HuH-7 (cell line): ENCODE results near the gene IL15RA.
"Not testable (repeated sequence)": the region's sequence is repeated elsewhere in the genome, so short reads cannot be mapped to it uniquely, and the experiment has no call there.

Source experiments
- DNase-seq: peaks from one replicate; pipeline ENCODE4 v3.0.0; 2011; ENCODE audit warnings: low spot score

IL15RA gene

GRCh38 chr10:5970066-5970465, 7.3 kb downstream of the IL15RA start:
- DNase-seq: no peak

DNA sequence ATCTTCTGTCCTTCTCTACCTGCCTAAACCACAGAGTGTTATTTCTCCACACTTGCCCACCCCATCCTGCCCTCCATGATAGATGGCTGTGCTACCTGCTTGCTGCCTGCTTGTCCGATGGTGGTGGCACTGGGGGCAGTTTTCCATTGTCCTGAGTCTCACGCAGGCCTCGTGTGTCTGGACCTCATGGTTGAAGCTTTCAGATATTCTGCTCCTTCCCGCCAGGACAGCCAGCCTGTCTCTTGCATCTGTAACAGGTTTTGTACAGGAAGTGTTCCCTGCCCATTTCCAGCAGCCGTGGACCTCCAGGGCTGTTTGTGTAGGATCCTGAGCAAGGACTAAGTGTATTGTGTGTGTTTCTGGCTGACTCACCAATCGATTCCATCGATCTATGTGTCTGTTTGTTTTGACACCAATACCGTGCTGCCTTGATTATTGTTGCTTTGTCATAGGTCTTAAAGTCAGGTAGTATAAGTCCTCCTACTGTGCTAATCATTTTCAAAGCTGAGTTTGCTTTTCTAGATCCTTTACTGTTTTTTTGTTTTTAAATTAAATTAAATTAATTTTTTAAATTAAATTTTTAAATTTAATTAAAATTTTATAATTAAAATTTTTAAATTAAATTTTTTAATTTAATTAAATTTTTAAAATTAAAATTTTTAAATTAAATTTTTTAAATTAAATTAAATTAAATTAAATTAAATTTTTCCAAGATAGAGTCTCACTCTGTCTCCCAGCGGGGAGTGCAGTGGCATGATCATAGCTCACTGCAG, 8.5 kb downstream of the IL15RA start:
- DNase-seq: peak; percentile 73

- no peak for DNase-seq
These were observed 9.2 kb downstream of the IL15RA start for GRCh38 chr10:5968037-5968680.

DNA sequence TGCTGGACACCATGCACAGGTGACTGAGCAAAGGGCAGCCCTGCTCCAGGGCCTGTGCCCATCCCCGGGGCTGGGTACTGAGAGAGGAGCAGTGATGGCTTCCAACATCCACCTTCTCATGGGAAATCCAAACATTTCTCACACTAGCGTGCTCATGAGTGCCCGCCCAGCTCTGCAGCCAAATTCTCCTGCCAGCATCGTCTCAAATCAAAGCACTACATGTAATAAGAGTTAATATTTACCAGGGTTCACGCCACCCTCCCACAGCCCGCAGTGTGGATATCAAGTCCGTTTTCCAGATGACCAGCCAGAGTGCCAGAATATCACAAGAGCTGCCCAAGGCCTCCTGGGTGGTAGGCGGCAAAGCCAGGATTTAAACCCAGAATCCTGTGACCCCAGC, 12.1 kb downstream of the IL15RA start:
- DNase-seq: no peak

GRCh38 chr10:5964736-5965135, 12.6 kb downstream of the IL15RA start:
- no peak for DNase-seq

DNA sequence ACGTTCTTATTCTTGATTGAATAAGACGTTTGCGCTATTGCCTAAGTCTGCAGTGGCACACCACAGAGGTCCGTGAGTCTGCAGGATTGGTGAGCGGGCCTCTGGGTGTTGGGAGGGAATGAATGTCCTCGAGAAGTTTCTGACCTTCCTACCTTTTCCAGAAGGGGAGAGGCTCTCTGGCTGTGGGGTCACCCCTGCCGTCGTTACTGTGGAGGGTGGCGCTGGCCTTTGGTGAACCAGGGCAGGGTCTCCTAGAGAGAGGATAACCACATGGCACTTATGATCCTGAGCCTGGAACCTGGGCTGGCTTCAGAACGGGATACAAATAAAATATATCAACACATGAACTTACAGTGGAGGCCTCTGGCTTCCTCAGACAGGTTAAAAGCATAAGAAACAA, 13.8 kb downstream of the IL15RA start:
- no peak for DNase-seq

GRCh38 chr10:5963071-5963470, 14.3 kb downstream of the IL15RA start:
- DNase-seq: no peak

GRCh38 chr10:5962358-5962940, 14.9 kb downstream of the IL15RA start:
- not testable (repeated sequence) for DNase-seq

GRCh38 chr10:5961405-5962100, 15.8 kb downstream of the IL15RA start:
- DNase-seq: no peak

DNA sequence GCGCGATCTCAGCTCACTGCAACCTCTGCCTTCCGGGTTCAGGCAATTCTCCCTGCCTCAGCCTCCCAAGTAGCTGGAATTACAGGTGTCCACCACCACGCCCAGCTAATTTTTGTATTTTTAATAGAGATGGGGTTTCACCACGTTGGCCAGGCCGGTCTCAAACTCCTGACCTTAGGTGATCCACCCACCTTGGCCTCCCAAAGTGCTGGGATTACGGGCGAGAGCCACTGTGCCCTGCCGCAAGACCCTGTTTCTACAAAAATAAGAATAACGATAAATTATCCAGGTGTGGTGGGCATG, 16.4 kb downstream of the IL15RA start:
- DNase-seq: not testable (repeated sequence)

DNA sequence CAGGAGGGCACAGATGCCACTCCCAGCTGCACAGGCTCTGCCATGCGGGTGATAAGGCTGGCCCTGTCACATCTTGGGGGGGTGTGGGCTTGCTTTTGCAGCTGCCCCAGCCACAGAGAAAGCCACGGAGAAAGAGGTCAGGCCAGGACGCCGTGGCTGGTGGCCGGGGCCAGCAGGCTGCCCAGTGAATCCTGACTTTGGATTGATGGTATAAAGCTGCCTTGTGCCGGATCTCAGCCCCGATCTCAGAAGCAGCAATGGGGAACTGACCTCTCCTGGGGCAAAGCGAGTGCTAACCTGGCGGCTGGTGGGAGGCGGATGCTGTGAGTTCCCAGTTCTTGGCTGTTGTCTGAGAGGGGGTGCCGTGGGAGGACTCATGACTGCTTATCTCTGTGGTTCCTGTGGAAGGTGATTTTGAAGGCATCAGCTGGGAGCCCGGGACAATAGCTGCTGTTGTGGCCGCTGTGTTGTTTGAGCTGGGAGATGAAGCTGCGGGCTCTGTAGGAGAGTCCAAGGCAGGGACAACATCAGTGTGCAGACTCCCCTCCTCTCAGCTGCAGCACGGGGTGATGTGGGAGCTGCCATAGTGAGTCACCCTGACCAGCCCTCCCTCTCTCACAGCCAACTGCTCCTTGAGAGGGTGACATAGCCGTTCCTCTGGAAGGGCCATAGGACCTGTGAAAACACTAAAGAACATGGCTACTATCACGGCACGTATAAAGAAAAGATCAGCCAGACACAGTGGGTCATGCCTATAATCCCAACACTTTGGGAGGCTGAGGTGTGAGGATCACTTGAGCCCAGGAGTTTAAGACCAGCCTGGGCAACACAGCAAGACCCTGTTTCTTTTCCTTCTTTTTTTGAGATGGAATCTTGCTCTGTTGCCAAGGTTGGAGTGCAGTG, 17.0 kb downstream of the IL15RA start:
- no peak for DNase-seq

GRCh38 chr10:5959581-5960069, 17.7 kb downstream of the IL15RA start:
- no peak for DNase-seq

GRCh38 chr10:5959142-5959541, 18.2 kb downstream of the IL15RA start:
- DNase-seq: no peak

- DNase-seq: no peak
These were observed 18.7 kb downstream of the IL15RA start for GRCh38 chr10:5958675-5959074.

- DNase-seq: no peak
These were observed 19.3 kb downstream of the IL15RA start for GRCh38 chr10:5958077-5958476.

DNA sequence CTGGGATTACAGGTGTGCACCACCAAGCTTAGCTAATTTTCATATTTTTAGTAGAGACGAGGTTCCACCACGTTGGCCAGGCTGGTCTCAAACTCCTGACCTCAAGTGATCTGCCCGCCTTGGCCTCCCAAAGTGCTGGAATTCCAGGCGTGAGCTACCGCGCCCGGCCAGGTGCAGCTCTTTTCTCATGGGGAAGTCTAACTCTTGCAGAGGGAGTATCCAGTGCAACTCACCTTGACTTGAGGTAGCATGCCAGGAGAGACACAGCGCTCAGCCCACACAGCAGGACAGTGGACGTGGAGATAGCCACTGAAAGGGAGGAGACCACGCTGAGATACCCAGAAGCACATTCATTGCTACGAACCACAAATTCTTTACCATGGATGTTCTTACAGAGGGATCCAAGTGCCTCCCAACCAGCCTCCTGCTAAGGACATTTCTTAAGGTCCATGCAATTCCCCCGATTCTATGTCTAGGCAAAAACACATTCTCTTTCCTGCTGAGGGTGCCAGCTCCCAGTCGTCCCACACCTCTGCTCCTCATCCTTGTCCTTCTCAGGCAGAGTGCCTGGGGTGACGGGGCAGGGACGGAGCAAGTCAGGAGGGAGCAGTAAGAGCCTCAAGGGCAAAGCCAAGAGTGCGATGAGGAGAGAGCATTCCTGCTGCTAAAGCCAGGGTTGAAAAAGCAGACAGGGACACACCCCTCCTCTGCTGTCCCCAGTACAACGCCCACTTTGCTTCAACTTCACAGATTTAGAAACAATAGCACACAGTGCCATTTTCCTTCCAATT, 21.0 kb downstream of the IL15RA start:
- DNase-seq: no peak

DNA sequence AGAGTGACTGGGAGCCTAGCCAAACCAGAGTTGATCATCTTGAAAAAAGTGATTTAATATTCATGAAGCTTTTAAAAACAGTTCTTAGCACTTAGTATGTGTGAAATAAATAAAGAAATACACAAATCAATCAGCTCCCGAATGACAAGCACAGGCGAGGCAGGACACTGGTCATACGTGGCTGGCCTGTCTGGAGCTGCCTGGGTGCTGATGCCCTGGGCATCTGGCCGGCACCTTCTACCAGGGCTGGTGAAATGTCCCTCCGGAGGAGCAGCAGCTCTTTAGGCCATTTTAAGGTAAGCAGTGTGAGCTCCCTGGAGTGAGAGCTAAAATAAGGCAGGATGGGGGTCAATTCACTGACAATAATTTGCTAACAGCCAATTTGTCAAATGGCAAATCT, 23.7 kb downstream of the IL15RA start:
- DNase-seq: no peak

DNA sequence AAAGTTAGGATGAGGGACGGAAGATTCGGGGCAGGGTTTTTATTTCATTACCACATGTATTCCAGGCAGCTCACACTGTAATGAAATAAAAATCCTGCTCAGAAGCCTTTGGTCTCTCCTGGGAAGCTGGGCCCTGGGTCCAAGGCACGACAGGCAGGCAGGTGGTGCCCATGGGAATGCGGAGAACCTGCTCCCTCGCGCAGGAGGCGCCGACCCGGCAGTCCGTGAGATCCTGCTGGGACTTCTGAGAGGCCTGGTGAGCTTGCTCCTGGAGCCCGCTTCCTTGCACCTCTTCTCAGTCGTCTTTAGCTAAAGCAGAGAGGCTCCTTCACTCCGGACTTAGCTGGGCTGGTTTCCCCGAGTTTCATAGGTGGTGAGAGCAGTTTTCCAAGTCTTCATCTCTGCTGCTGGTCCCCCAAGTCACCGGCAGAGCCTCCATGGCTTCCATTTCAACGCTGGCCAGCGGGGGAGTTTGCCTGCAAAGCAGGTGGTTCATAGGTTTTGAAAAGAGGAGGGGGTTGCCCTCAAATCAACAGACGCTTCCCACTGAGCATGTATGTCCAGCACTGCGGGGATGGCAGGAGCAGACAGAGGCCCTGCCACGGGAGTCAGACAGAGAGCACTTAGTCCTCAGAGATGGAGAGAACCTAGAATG, 24.5 kb downstream of the IL15RA start:
- DNase-seq: no peak

- no peak for DNase-seq
These were observed 25.5 kb downstream of the IL15RA start for GRCh38 chr10:5951721-5952407.
